Common myeloid progenitor, CD34-positive (primary cell): ENCODE measurements around the gene BRAT1.
"Not testable (repeated sequence)": the region's sequence is repeated elsewhere in the genome, so short reads cannot be mapped to it uniquely, and the experiment has no call there.

Source experiments
- CTCF ChIA-PET: fragments of 350-600 bp; sonication (Branson Sonifier 250); formaldehyde crosslinking; loops from one replicate; lab custom pipeline; 2021; ENCODE audit warnings: antibody characterized with exemption; lab: Charles Lee
- POLR2A ChIA-PET: fragments of 350-600 bp; sonication (Branson Sonifier 250); formaldehyde crosslinking; loops from one replicate; lab custom pipeline; 2021; ENCODE audit warnings: antibody characterized with exemption; lab: Charles Lee
- DNase-seq, 3 donors: peaks; one replicate each; pipeline versions ENCODE4 v3.0.0 to v3.0.0-alpha.2; 2013
- H3K27ac ChIP-seq, 2 experiments: 1 replicate in 1 of 2; 2 replicates in 1 of 2; pipeline ENCODE4 v1.7.0; 2013; ENCODE audit warnings: inconsistent platforms in 2 of 2, low read length in 2 of 2, mild to moderate bottlenecking in 2 of 2, low read depth in 1 of 2, moderate library complexity in 1 of 2; ENCODE audit not compliant: severe bottlenecking in 2 of 2, insufficient read depth in 1 of 2, poor library complexity in 1 of 2
- H3K27me3 ChIP-seq, 5 experiments: replicated peaks in 2 of 5; 1 replicate in 3 of 5; 2 replicates in 2 of 5; pipeline versions ENCODE4 v1.6.1 to v1.7.0; 2013; ENCODE audit warnings: low read length in 4 of 5, mild to moderate bottlenecking in 2 of 5, moderate library complexity in 2 of 5, inconsistent platforms in 1 of 5; ENCODE audit not compliant: insufficient read depth in 5 of 5, control insufficient read depth in 4 of 5
- H3K36me3 ChIP-seq, 4 experiments: 1 replicate in 2 of 4; 2 replicates in 2 of 4; pipeline versions ENCODE4 v1.6.1 to v1.7.0; 2013; ENCODE audit warnings: low read length in 3 of 4, control low read depth in 1 of 4, mild to moderate bottlenecking in 1 of 4; ENCODE audit not compliant: control insufficient read depth in 4 of 4, insufficient read depth in 4 of 4
- H3K4me1 ChIP-seq, 4 experiments: 1 replicate in 3 of 4; 2 replicates in 1 of 4; pipeline versions ENCODE4 v1.6.1 to v1.7.1; 2013; ENCODE audit warnings: low read length in 3 of 4, mild to moderate bottlenecking in 3 of 4, control low read depth in 1 of 4, inconsistent platforms in 1 of 4, moderate library complexity in 1 of 4; ENCODE audit not compliant: control insufficient read depth in 4 of 4, insufficient read depth in 4 of 4; ENCODE audit errors: control extremely low read depth in 1 of 4
- H3K4me3 ChIP-seq, 7 experiments: 1 replicate in 4 of 7; 2 replicates in 3 of 7; pipeline versions ENCODE4 v1.5.1 to v1.7.0; 2013; ENCODE audit warnings: mild to moderate bottlenecking in 7 of 7, low read length in 6 of 7, moderate library complexity in 6 of 7, inconsistent platforms in 2 of 7, low read depth in 2 of 7, control low read depth in 1 of 7; ENCODE audit not compliant: insufficient read depth in 4 of 7, control insufficient read depth in 1 of 7; ENCODE audit errors: extremely low read depth in 1 of 7
- H3K9me3 ChIP-seq, 5 experiments: 1 replicate in 4 of 5; 2 replicates in 1 of 5; pipeline versions ENCODE4 v1.6.1 to v1.7.1; 2013; ENCODE audit warnings: low read length in 4 of 5, mild to moderate bottlenecking in 2 of 5, inconsistent platforms in 1 of 5, low read depth in 1 of 5, moderate library complexity in 1 of 5; ENCODE audit not compliant: control insufficient read depth in 4 of 5, insufficient read depth in 2 of 5; ENCODE audit errors: control extremely low read depth in 1 of 5
- WGBS: methylation state at CpG from one replicate; pipeline ENCODE4 v1.1.5; 2013; ENCODE audit not compliant: insufficient coverage; 5-methylcytosine and 5-hydroxymethylcytosine counted together

The BRAT1 gene

DNA sequence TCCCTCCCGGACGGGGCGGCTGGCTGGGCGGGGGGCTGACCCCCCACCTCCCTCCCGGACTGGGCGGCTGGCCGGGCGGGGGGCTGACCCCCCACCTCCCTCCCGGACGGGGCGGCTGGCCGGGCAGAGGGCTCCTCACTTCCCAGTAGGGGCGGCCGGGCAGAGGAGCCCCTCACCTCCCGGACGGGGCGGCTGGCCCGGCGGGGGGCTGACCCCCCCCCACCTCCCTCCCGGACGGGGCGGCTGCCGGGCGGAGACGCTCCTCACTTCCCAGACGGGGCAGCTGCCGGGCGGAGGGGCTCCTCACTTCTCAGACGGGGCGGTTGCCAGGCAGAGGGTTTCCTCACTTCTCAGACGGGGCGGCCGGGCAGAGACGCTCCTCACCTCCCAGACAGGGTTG, 21.1 kb downstream of the BRAT1 start:
- CTCF ChIA-PET, H3K27ac ChIP-seq, DNase-seq, POLR2A ChIA-PET, H3K9me3 ChIP-seq, H3K27me3 ChIP-seq, H3K4me3 ChIP-seq: not testable (repeated sequence)
- Histone ChIP-seq H3K4me1 (peaks cover 0 to 25% (median 23%) of the 10 kb centered on the region in 4 experiments), H3K36me3 (peaks cover 5 to 16% (median 13%) of the 10 kb centered on the region in 4 experiments)
- no CpG with 5 or more reads among the region's 34 CpGs for WGBS

GRCh38 chr7:2533566-2533965, 21.8 kb downstream of the BRAT1 start:
- POLR2A ChIA-PET, DNase-seq, H3K9me3 ChIP-seq, H3K27me3 ChIP-seq, H3K4me3 ChIP-seq, CTCF ChIA-PET, H3K27ac ChIP-seq, H3K36me3 ChIP-seq: not testable (repeated sequence)
- no CpG with 5 or more reads among the region's 8 CpGs for WGBS
- H3K4me1 ChIP-seq, result peaks cover under 1 to 31% (median 29%) of the 10 kb centered on the region in 4 experiments

GRCh38 chr7:2532816-2533215, 22.5 kb downstream of the BRAT1 start:
- POLR2A ChIA-PET, H3K9me3 ChIP-seq, H3K4me3 ChIP-seq, H3K36me3 ChIP-seq, CTCF ChIA-PET, DNase-seq, H3K27ac ChIP-seq, H3K27me3 ChIP-seq: not testable (repeated sequence)
- H3K4me1 ChIP-seq, result peaks cover 6 to 39% (median 37%) of the 10 kb centered on the region in 4 experiments
- WGBS, result no CpG with 5 or more reads among the region's 8 CpGs

DNA sequence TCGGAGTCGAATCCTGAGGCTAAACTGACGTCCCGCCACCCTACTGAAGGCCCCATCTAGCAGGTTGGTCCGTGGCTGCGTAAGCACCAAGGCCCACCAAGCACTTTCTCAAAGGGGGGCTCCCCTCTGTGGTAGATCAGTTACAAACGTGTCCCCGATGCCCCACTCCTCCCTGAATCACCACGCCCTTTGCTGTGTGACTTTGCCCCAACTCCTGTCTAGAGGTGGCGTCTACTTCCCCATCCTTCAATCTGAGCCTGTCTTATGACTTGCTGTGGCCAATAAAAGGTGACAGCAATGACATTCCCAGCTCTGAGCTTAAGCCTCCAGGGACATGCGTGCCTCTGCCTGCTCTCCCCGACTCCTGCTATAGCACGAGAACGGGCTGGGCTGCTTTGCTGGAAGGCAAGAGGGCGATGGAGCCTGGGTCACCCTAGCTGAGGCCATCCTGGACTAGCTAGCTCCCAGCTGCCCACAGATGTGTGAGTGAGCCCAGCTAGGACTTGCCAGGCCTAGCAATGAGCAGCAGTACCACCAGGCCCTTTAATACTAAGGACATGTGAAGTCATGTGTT, 23.0 kb downstream of the BRAT1 start:
- DNase-seq, H3K27me3 ChIP-seq, H3K36me3 ChIP-seq, H3K4me3 ChIP-seq, H3K27ac ChIP-seq, CTCF ChIA-PET, POLR2A ChIA-PET, H3K9me3 ChIP-seq: not testable (repeated sequence)
- H3K4me1 ChIP-seq, result peaks cover 6 to 44% (median 42%) of the 10 kb centered on the region in 4 experiments
- WGBS, result 83% methylated on average over 6 of the region's 15 CpGs

DNA sequence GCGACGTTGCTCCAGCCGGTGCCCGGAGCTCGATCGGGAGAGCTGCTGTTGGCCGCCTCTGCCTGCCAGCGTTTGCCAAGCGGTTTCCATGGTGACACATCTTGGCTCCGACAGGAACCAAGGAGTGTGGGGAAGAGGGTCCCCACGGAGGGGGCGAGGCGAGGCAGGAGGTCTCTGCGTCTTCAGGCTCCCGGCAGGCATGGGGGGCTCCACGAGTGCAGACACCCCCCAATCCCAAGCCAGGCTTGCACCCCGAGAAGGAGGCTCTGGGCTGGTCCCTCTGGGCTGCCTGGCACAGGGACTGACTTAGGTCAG, 23.6 kb downstream of the BRAT1 start:
- H3K27me3 ChIP-seq, H3K4me3 ChIP-seq, H3K27ac ChIP-seq, H3K36me3 ChIP-seq, POLR2A ChIA-PET, H3K9me3 ChIP-seq, CTCF ChIA-PET, DNase-seq: not testable (repeated sequence)
- 98% methylated on average over 8 of the region's 17 CpGs for WGBS
- H3K4me1 ChIP-seq, result peaks cover 6 to 49% (median 47%) of the 10 kb centered on the region in 4 experiments

DNA sequence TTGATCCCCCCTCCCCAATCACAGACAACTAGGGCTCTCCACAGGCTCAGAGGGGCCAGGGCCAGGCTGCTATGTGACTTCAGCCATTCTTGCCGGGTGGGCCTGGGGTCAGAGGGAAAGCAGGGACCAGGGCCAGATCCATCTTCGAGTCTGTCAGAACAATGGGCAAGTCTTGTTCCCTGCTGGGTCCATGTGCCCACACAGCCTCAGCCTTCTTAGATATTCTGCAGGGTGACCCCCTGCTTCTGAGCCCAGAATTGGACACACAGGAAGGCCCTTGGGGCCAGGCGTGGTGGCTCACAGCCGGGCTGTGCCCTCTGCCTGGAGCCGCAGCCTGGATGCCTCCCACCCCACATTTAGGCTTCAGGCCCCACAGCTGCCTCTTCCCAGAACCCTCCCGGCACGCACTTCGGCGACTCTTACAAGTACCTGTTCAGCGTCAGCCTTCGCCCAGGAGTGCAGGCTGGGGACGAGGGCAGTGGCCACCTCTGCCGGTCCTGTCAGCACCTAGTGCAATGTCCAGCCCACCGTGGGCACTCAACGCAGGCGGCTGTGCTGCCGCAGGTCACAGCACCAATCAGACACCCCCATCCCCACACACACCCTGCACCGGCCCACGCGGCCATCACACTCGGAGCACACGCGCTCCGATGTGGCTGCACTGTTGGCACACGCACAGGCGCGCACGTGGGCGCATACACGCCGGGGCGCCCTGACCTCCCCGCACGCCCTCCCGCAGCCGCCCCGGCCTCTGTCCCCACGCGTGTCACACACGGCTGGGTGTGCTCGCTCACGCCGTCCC, 24.1 kb downstream of the BRAT1 start:
- POLR2A ChIA-PET, result interaction anchor here (1.1 to 1.2 kb wide), 2 partner anchors 28 to 168 kb away, joined by 3 read pairs; partner anchors contain the start of gene IQCE
- H3K27me3 ChIP-seq, DNase-seq, H3K9me3 ChIP-seq: not testable (repeated sequence)
- Histone ChIP-seq H3K36me3 (peaks cover 0 to 14% (median 5%) of the 10 kb centered on the region in 4 experiments), H3K4me3 (peak overlapping the region in 4 of 7 experiments; percentile 8 to 41 (median 23)), H3K4me1 (peaks cover 6 to 54% (median 49%) of the 10 kb centered on the region in 4 experiments), H3K27ac (peak overlapping the region; percentile 68 to 87)
- WGBS, result 91% methylated on average over 20 of the region's 43 CpGs
- CTCF ChIA-PET, result interaction anchor here (1.6 to 6.6 kb wide), 2 partner anchors 9 to 21 kb away, joined by 6 to 22 read pairs; no protein-coding TSS in a partner anchor
